OCI-LY3 (cell line): ENCODE results near the gene SIAH2.

ENCODE experiments used
- H2AFZ ChIP-seq: fragments of 200-600, 300-600 bp; shearing (Covaris generic); 2 replicates; pipeline ENCODE4 v1.6.0; 2014; ENCODE audit warnings: antibody characterized with exemption, low read depth, low read length
- H3K27ac ChIP-seq: fragments of 200-600, 300-600 bp; sonication (generic); 2 replicates; pipeline ENCODE4 v1.5.1; 2014; ENCODE audit warnings: mild to moderate bottlenecking, low read length, moderate library complexity, mixed read lengths
- H3K27me3 ChIP-seq: fragments of 200-600, 300-600 bp; sonication (generic); 2 replicates; pipeline ENCODE4 v1.6.1; 2014; ENCODE audit warnings: low read depth, low read length, mixed read lengths
- H3K36me3 ChIP-seq: fragments of 200-600, 300-600 bp; sonication (generic); replicated peaks from 2 replicates; pipeline ENCODE3; 2014; ENCODE audit warnings: low read depth, low read length, mixed read lengths
- H3K4me1 ChIP-seq: fragments of 300-600, 200-600 bp; sonication (generic); 2 replicates; pipeline ENCODE4 v1.6.1; 2014; ENCODE audit warnings: low read length, mixed read lengths
- H3K4me2 ChIP-seq: fragments of 200-600, 300-600 bp; sonication (generic); 2 replicates; pipeline ENCODE4 v1.6.1; 2014; ENCODE audit warnings: low read length, mixed read lengths
- H3K4me3 ChIP-seq: fragments of 300-600, 200-600 bp; sonication (generic); 2 replicates; pipeline ENCODE4 v1.5.1; 2014; ENCODE audit warnings: antibody characterized with exemption, mild to moderate bottlenecking, low read length, moderate library complexity
- H3K79me2 ChIP-seq: fragments of 300-600, 200-600 bp; shearing (Covaris generic); 2 replicates; pipeline ENCODE4 v1.6.1; 2014; ENCODE audit warnings: mild to moderate bottlenecking, low read length, mixed read lengths
- H3K9ac ChIP-seq: fragments of 300-600, 200-600 bp; shearing (Covaris generic); 2 replicates; pipeline ENCODE4 v1.6.0; 2014; ENCODE audit warnings: mild to moderate bottlenecking, low read length, moderate library complexity
- H3K9me3 ChIP-seq: fragments of 200-600, 300-600 bp; shearing (Covaris generic); 2 replicates; pipeline ENCODE4 v1.6.1; 2014; ENCODE audit warnings: low read length, mixed read lengths; ENCODE audit not compliant: insufficient read depth
- H4K20me1 ChIP-seq: fragments of 200-600, 300-600 bp; sonication (generic); 2 replicates; pipeline ENCODE4 v1.6.1; 2016; ENCODE audit warnings: low read length, mixed read lengths; ENCODE audit not compliant: insufficient read depth
- CTCF ChIP-seq: fragments of 200-600, 300-600 bp; sonication (generic); IDR thresholded peaks from 2 replicates; pipeline ENCODE4 v1.5.1; 2014; ENCODE audit warnings: antibody characterized with exemption, low read length, low read depth
- EZH2phosphoT487 ChIP-seq: fragments of 200-600 bp; shearing (Covaris generic); IDR thresholded peaks from 2 replicates; pipeline ENCODE4 v1.6.1; 2018; ENCODE audit warnings: antibody characterized with exemption, mixed run types, low read depth

Gene SIAH2

GRCh38 chr3:150736316-150736719, 26.7 kb downstream of the SIAH2 start:
- Histone ChIP-seq H3K4me1 (peaks cover 46% of the 10 kb centered on the region), H3K27ac (no peak overlapping the region), H3K9me3 (no peaks in the 10 kb centered on the region), H4K20me1 (peaks cover 4% of the 10 kb centered on the region; the same call in 1 of the 2 replicates), H3K4me2 (no peak overlapping the region), H3K4me3 (no peak overlapping the region), H3K27me3 (no peaks in the 10 kb centered on the region), H3K9ac (no peak overlapping the region), H2AFZ (no peak overlapping the region), H3K36me3 (peaks cover 15% of the 10 kb centered on the region), H3K79me2 (peaks cover 12% of the 10 kb centered on the region)
- TF ChIP-seq CTCF = no peak
- no peak for TF ChIP-seq EZH2phosphoT487

GRCh38 chr3:150734795-150735119, 28.2 kb downstream of the SIAH2 start:
- H3K27me3 ChIP-seq = no peaks in the 10 kb centered on the region
- TF ChIP-seq EZH2phosphoT487 (no peak), CTCF (no peak)
- no peak overlapping the region for H2AFZ ChIP-seq
- no peak overlapping the region for H3K9ac ChIP-seq
- no peak overlapping the region for H3K4me3 ChIP-seq
- no peak overlapping the region for H3K27ac ChIP-seq
- no peaks in the 10 kb centered on the region for H4K20me1 ChIP-seq
- 0 out of 2 replicates have a peak, but pooled peaks cover 3% of the 10 kb centered on the region for H3K79me2 ChIP-seq
- peaks cover 30% of the 10 kb centered on the region for H3K4me1 ChIP-seq
- H3K9me3 ChIP-seq = no peaks in the 10 kb centered on the region
- no peak overlapping the region for H3K4me2 ChIP-seq
- peaks cover 7% of the 10 kb centered on the region for H3K36me3 ChIP-seq

- Histone ChIP-seq H3K4me1 (peaks cover 25% of the 10 kb centered on the region), H4K20me1 (no peaks in the 10 kb centered on the region), H3K9ac (no peak overlapping the region), H3K27ac (no peak overlapping the region), H3K4me2 (no peak overlapping the region), H3K9me3 (no peaks in the 10 kb centered on the region), H3K27me3 (no peaks in the 10 kb centered on the region), H3K79me2 (0 out of 2 replicates have a peak, but pooled peaks cover 3% of the 10 kb centered on the region), H3K36me3 (peaks cover 7% of the 10 kb centered on the region), H3K4me3 (no peak overlapping the region), H2AFZ (no peak overlapping the region)
- TF ChIP-seq CTCF (no peak), EZH2phosphoT487 (no peak)
These were observed 28.8 kb downstream of the SIAH2 start for GRCh38 chr3:150733936-150734794.

- H3K4me3 ChIP-seq = no peak overlapping the region
- H3K36me3 ChIP-seq = peaks cover 2% of the 10 kb centered on the region
- no peak overlapping the region for H3K9ac ChIP-seq
- no peaks in the 10 kb centered on the region for H3K79me2 ChIP-seq
- H3K9me3 ChIP-seq = no peaks in the 10 kb centered on the region
- H3K27me3 ChIP-seq = no peaks in the 10 kb centered on the region
- H3K27ac ChIP-seq = no peak overlapping the region
- TF ChIP-seq CTCF = no peak
- TF ChIP-seq EZH2phosphoT487 = no peak
- peaks cover 18% of the 10 kb centered on the region for H3K4me1 ChIP-seq
- H2AFZ ChIP-seq = no peak overlapping the region
- H4K20me1 ChIP-seq = no peaks in the 10 kb centered on the region
- H3K4me2 ChIP-seq = no peak overlapping the region
These were observed 29.5 kb downstream of the SIAH2 start for GRCh38 chr3:150733373-150733935.
